NCI-H69 (cell line): ENCODE measurements around the gene KHDC4.

Experiments
- DNase-seq: peaks from one replicate; lab custom pipeline; 2025; lab: John Stamatoyannopoulos, UW

KHDC4 gene

GRCh38 chr1:155969377-155969791, 35.2 kb upstream of the KHDC4 start:
- no peak for DNase-seq

GRCh38 chr1:155968670-155969069, 34.5 kb upstream of the KHDC4 start:
- DNase-seq = no peak

- DNase-seq = no peak
These were observed 33.8 kb upstream of the KHDC4 start for GRCh38 chr1:155968051-155968400.

GRCh38 chr1:155967341-155968050, 33.3 kb upstream of the KHDC4 start:
- no peak for DNase-seq

GRCh38 chr1:155966750-155967149, 32.5 kb upstream of the KHDC4 start:
- no peak for DNase-seq

DNA sequence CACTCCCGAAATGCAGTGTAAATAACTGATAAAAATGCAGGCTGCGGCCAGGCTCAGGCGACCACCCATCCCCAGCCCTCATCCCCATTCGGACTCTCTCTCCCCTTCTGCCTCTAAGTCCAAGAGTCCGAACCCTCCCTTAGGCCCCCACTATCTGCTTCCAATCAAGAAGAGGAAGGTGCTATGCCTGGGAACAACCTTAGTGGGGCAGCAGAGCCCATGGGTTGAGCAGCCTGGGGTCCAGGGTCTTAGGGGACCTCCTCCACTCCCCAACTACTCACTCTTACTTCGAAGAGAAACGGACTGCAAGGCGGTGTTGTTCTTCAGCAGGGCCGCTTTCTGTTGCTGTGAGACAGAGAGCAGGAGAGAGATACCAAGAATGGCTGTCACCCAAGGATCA, 31.9 kb upstream of the KHDC4 start:
- peak; percentile 17 for DNase-seq

GRCh38 chr1:155964193-155964592, 30.0 kb upstream of the KHDC4 start:
- no peak for DNase-seq

- no peak for DNase-seq
These were observed 28.5 kb upstream of the KHDC4 start for GRCh38 chr1:155962599-155963211.

GRCh38 chr1:155961937-155962336, 27.7 kb upstream of the KHDC4 start:
- no peak for DNase-seq

DNA sequence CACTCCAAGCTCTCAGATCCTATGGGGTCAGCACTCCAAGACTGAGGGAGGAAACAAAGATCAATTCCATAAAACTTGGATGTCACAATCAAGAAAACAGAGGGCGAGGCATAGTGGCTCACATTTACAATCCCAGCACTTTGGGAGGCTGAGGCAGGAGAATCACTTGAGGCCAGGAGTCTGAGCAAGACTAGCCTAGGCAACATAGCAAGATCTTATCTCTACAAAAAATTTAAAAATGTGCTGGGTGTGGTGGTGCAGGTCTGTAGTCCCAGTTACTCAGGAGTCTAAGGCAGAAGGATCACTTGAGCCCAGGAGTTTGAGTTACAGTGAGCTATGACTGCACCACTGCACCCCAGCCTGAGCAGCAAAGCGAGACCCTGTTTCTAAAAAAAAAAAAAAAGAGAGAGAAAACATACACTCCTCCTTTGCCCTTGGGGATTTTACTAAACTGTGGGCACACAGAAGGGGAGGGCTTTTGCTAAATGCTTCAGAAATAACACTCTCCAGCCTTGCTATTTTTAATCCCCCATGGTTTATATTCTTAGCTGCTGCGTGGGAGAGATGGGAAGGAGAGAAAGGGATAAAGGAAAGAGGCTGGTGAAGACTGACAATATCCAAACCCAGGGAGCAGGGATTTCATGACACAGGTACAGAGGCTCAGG, 26.0 kb upstream of the KHDC4 start:
- no peak for DNase-seq

- no peak for DNase-seq
These were observed 23.2 kb upstream of the KHDC4 start for GRCh38 chr1:155957411-155957915.

DNA sequence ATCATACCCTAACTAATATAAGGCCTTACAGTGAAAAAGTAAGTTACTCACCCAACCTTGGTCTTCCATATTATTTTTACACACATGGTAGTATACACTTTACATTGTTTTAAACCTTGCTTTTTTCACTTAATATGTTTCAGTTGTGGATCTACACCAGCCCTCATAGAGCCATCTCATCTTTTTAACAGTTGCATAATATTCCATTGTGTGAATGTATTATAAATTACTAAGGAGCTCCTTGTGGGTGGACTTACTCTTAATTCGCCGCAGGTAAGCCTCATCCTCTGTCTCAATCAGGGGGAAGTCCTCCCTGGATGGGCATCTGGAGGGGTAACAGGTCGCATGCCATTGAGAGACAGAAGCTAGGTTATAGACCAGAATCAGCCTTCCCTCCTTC, 20.4 kb upstream of the KHDC4 start:
- DNase-seq = no peak

GRCh38 chr1:155952505-155952890, 18.3 kb upstream of the KHDC4 start:
- no peak for DNase-seq

GRCh38 chr1:155951753-155952504, 17.7 kb upstream of the KHDC4 start:
- no peak for DNase-seq

GRCh38 chr1:155950829-155951228, 16.6 kb upstream of the KHDC4 start:
- no peak for DNase-seq

DNA sequence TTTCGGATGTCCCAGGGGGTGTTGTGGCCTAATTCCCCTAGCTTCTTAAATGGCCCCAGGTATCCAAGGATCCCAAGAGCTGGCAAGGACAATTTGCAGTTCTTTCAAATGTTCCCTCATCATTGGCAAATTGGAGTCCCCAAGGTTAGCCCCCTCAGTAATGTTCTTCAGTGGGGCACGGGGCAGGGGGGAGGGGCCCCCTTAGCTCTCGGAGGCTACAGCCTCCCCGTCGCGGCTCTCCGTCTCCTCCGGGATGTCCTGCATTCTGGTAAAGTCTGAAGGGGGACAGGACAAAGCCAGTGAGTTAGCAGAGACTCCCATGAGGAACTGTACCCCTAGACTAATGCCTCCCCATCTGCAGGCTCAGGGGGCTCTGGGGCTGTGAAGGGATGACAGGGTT, 13.5 kb upstream of the KHDC4 start:
- DNase-seq = no peak

DNA sequence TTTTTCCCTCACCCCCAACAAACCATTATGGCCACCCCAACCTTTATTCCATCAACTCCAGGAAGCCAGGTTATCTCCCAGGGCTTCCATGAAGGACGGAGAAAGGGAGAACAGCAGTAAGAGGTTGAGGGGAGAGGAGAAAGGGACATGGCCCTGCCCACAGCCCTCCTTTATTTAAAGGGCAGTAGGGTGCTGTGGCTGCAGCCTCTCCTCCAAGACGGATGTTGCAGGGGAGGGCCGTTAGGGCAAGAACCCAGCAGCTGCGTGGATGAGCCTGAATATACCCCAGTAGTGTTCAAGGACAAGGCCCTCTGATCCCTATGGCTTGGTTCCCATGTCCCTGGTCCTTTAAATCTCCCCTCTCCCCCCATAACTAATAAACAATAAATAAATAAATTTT, 13.1 kb upstream of the KHDC4 start:
- no peak for DNase-seq

- no peak for DNase-seq
These were observed 12.5 kb upstream of the KHDC4 start for GRCh38 chr1:155946633-155947219.

- DNase-seq = peak; percentile 94
These were observed 10.2 kb upstream of the KHDC4 start for GRCh38 chr1:155944444-155944799.

- peak; percentile 56 for DNase-seq
These were observed 8.4 kb upstream of the KHDC4 start for GRCh38 chr1:155942578-155943141.

GRCh38 chr1:155941845-155942531, 7.8 kb upstream of the KHDC4 start:
- peak; percentile 81 for DNase-seq
